Psoas muscle (tissue), 8 donors: ENCODE measurements around the gene ADAMTS15. TPM values are rescaled to one million over a fixed set of nuclear protein-coding genes. Genes with fewer than 3 reads are reported as not detected.

Experiments
- ATAC-seq, 4 donors: fragments of 200-7000 bp; cut with Tn5 transposase; one replicate each; pipeline ENCODE4 v1.9.1; 2020; ENCODE audit warnings: moderate library complexity in 3 of 4, mild to moderate bottlenecking in 2 of 4
- DNase-seq, 2 donors: peaks; one replicate each; pipeline ENCODE4 v3.0.0-alpha.2; 2020
- H3K27ac ChIP-seq: fragments of 200-600 bp; one replicate; pipeline ENCODE4 v1.8.0; 2022
- H3K27me3 ChIP-seq, 3 donors: fragments of 200-600 bp in 1 of 3; one replicate each; pipeline versions ENCODE4 v1.6.1 to v1.8.0; 2013 to 2022; ENCODE audit warnings: low read length in 2 of 3, mild to moderate bottlenecking in 2 of 3, moderate library complexity in 1 of 3; ENCODE audit not compliant: insufficient read depth in 3 of 3
- H3K36me3 ChIP-seq, 2 donors: fragments of 200-600 bp in 1 of 2; one replicate each; pipeline versions ENCODE4 v1.6.1 to v1.8.0; 2013 to 2022; ENCODE audit warnings: low read depth in 1 of 2, mild to moderate bottlenecking in 1 of 2, moderate library complexity in 1 of 2; ENCODE audit not compliant: insufficient read depth in 1 of 2
- H3K4me1 ChIP-seq: fragments of 200-600 bp; one replicate; pipeline ENCODE4 v1.8.0; 2022
- H3K4me3 ChIP-seq: fragments of 200-600 bp; one replicate; pipeline ENCODE4 v1.8.0; 2022; ENCODE audit warnings: mild to moderate bottlenecking
- H3K9me3 ChIP-seq: fragments of 200-600 bp; one replicate; pipeline ENCODE4 v1.8.0; 2022
- CTCF ChIP-seq: fragments of 200-600 bp; IDR thresholded peaks from one replicate; pipeline ENCODE4 v1.8.0; 2022; ENCODE audit warnings: antibody characterized with exemption
- WGBS, 3 donors: extraction: QIAGEN DNeasy Blood & Tissue Kit; methylation state at CpG; one replicate each; pipeline versions ENCODE4 v1.1.6 to v1.1.7; 2013; 5-methylcytosine and 5-hydroxymethylcytosine counted together
- intact Hi-C, 2 donors: fragments of 100-400 bp; cut with DNase I; formaldehyde crosslinking; loops; one replicate each; pipeline versions ENCODE4 v1.11.0 to v1.14.2; 2022
- polyA plus RNA-seq, 3 donors: library from polyadenylated mRNA; stranded (reverse); fragments of 200-250 nt; gene quantifications; one replicate each; pipeline ENCODE4 v1.2.3, GENCODE V29; 2013
- total RNA-seq, 4 donors: library from RNA; stranded (reverse); fragmentation: NEBNext Ultra II Directional in 2 of 4; extraction: Animal tissue kit (Norgen Biotek cat#: 25700) in 2 of 4; gene quantifications; one replicate each; pipeline versions ENCODE4 v1.2.1 to v1.2.4, GENCODE V29; 2021 to 2023
- donor health status: healthy with polysubstance abuse.
- donor health status: DM: no; HTN: no; CAD: no; lungs with moderate emphysema.
- donor health status: Bipolar disorder and iron deficiency.
- donor health status: healthy.
- donor health status: DM: yes; HTN: yes; CAD: no.
- donor health status: DM: no; HTN: no; CAD: no.
- donor health status: DM: no; HTN: no; CAD: no.
- donor health status: DM: yes; HTN: yes; CAD: no.

ADAMTS15 gene
- total and polyA plus RNA-seq, 7 donors: 0.66 to 3.1 (median 1.6) TPM

- ATAC-seq (no peak), DNase-seq (no peak)
- Histone ChIP-seq H3K4me1 (no peaks in the 10 kb centered on the region), H3K27ac (no peak overlapping the region), H3K9me3 (no peaks in the 10 kb centered on the region), H3K4me3 (no peak overlapping the region), H3K36me3 (no peaks in the 10 kb centered on the region), H3K27me3 (no peaks in the 10 kb centered on the region)
- intact Hi-C loops: no loop called here
- 94 to 95% (median 95%) methylated on average over 14 of the region's 14 CpGs for WGBS, 3 donors
- no peak for TF ChIP-seq CTCF
Observed at GRCh38 chr11:130485983-130486382, 37.5 kb downstream of the ADAMTS15 start.

- H3K4me1 ChIP-seq: no peaks in the 10 kb centered on the region
- TF ChIP-seq CTCF: no peak
- 87 to 94% (median 91%) methylated on average over 16 of the region's 16 CpGs for WGBS, 3 donors
- no peak for ATAC-seq
- no peaks in the 10 kb centered on the region for H3K9me3 ChIP-seq
- H3K4me3 ChIP-seq: no peak overlapping the region
- H3K27me3 ChIP-seq: no peaks in the 10 kb centered on the region
- no peaks in the 10 kb centered on the region for H3K36me3 ChIP-seq
- H3K27ac ChIP-seq: no peak overlapping the region
- DNase-seq: no peak
- intact Hi-C loops: no loop called here
Observed at GRCh38 chr11:130486391-130486836, 38.0 kb downstream of the ADAMTS15 start.

- Histone ChIP-seq H3K36me3 (no peaks in the 10 kb centered on the region), H3K27ac (no peak overlapping the region), H3K4me1 (no peaks in the 10 kb centered on the region), H3K27me3 (no peaks in the 10 kb centered on the region), H3K4me3 (no peak overlapping the region), H3K9me3 (no peaks in the 10 kb centered on the region)
- intact Hi-C loops: no loop called here
- no peak for TF ChIP-seq CTCF
- ATAC-seq (no peak), DNase-seq (no peak)
- WGBS, 3 donors: 88 to 91% (median 90%) methylated on average over 28 of the region's 28 CpGs
Observed at GRCh38 chr11:130486987-130487923, 38.8 kb downstream of the ADAMTS15 start.

GRCh38 chr11:130487924-130488815 is 39.7 kb downstream of the ADAMTS15 start:
- DNase-seq: no peak
- WGBS, 3 donors: 67 to 80% (median 69%) methylated on average over 13 of the region's 13 CpGs

More at GRCh38 chr11:130487924-130488815, 39.7 kb downstream of the ADAMTS15 start:
- Histone ChIP-seq H3K9me3 (no peaks in the 10 kb centered on the region), H3K27ac (no peak overlapping the region), H3K4me3 (no peak overlapping the region), H3K36me3 (no peaks in the 10 kb centered on the region), H3K4me1 (no peaks in the 10 kb centered on the region), H3K27me3 (no peaks in the 10 kb centered on the region)
- intact Hi-C loops: no loop called here
- TF ChIP-seq CTCF: no peak
- ATAC-seq: no peak
